ENCODE measurements around the gene CR1L.

DNA sequence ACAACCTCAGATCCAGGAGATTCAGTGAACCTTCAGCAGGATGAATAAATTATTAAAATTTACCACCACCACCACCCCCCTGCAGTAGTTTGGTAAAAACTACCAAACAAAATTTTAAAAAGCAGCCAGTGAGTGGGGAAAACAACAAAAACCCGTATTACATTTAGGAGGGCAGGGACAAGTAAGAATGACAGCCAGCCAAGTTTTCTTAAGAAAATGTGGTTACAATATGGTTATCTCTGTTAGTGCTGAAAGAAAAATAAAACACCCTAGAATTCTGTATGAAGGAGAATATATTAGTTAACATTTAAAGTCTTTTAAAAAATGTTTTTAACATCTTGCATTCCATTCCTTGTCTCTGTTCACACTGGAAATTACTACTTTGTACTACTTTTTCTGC lies 121.6 kb downstream of the CR1L start:
- TF ChIP-seq, protein P1, sequence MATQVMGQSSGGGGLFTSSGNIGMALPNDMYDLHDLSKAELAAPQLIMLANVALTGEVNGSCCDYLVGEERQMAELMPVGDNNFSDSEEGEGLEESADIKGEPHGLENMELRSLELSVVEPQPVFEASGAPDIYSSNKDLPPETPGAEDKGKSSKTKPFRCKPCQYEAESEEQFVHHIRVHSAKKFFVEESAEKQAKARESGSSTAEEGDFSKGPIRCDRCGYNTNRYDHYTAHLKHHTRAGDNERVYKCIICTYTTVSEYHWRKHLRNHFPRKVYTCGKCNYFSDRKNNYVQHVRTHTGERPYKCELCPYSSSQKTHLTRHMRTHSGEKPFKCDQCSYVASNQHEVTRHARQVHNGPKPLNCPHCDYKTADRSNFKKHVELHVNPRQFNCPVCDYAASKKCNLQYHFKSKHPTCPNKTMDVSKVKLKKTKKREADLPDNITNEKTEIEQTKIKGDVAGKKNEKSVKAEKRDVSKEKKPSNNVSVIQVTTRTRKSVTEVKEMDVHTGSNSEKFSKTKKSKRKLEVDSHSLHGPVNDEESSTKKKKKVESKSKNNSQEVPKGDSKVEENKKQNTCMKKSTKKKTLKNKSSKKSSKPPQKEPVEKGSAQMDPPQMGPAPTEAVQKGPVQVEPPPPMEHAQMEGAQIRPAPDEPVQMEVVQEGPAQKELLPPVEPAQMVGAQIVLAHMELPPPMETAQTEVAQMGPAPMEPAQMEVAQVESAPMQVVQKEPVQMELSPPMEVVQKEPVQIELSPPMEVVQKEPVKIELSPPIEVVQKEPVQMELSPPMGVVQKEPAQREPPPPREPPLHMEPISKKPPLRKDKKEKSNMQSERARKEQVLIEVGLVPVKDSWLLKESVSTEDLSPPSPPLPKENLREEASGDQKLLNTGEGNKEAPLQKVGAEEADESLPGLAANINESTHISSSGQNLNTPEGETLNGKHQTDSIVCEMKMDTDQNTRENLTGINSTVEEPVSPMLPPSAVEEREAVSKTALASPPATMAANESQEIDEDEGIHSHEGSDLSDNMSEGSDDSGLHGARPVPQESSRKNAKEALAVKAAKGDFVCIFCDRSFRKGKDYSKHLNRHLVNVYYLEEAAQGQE (IDR thresholded peaks at IDR 0.05; ENCODE audit: unreplicated experiment), result no peak
- TF ChIP-seq, protein P2, sequence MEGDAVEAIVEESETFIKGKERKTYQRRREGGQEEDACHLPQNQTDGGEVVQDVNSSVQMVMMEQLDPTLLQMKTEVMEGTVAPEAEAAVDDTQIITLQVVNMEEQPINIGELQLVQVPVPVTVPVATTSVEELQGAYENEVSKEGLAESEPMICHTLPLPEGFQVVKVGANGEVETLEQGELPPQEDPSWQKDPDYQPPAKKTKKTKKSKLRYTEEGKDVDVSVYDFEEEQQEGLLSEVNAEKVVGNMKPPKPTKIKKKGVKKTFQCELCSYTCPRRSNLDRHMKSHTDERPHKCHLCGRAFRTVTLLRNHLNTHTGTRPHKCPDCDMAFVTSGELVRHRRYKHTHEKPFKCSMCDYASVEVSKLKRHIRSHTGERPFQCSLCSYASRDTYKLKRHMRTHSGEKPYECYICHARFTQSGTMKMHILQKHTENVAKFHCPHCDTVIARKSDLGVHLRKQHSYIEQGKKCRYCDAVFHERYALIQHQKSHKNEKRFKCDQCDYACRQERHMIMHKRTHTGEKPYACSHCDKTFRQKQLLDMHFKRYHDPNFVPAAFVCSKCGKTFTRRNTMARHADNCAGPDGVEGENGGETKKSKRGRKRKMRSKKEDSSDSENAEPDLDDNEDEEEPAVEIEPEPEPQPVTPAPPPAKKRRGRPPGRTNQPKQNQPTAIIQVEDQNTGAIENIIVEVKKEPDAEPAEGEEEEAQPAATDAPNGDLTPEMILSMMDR (conservative IDR thresholded peaks at IDR 0.05; ENCODE audit: low read depth in 2 of 2), result no peak
- TF ChIP-seq EZH2 (IDR thresholded peaks at IDR 0.05; ENCODE audit: low read depth, unreplicated experiment), result no peak
- TF ChIP-seq EZH2phosphoT487 (IDR thresholded peaks at IDR 0.05; ENCODE audit: unreplicated experiment), result no peak
- TF ChIP-seq, protein P3, sequence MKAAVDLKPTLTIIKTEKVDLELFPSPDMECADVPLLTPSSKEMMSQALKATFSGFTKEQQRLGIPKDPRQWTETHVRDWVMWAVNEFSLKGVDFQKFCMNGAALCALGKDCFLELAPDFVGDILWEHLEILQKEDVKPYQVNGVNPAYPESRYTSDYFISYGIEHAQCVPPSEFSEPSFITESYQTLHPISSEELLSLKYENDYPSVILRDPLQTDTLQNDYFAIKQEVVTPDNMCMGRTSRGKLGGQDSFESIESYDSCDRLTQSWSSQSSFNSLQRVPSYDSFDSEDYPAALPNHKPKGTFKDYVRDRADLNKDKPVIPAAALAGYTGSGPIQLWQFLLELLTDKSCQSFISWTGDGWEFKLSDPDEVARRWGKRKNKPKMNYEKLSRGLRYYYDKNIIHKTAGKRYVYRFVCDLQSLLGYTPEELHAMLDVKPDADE (IDR thresholded peaks at IDR 0.05), result no peak
- no peak for TF ChIP-seq JUNB (IDR thresholded peaks at IDR 0.05; ENCODE audit: unreplicated experiment)
- no peak for TF ChIP-seq POLR2AphosphoS5 (IDR thresholded peaks at IDR 0.05; ENCODE audit: low read depth)
- TF ChIP-seq ZNF331 (CRISPR knock-in tag; IDR thresholded peaks at IDR 0.05; ENCODE audit: low read depth), result no peak
- no peak for TF ChIP-seq NANOG (IDR thresholded peaks at IDR 0.05; ENCODE audit: borderline replicate concordance)
- TF ChIP-seq CREB1 (CRISPR knock-in tag; IDR thresholded peaks at IDR 0.05; ENCODE audit: low read depth), result no peak
- TF ChIP-seq ZNF114 (CRISPR knock-in tag; IDR thresholded peaks at IDR 0.05), result no peak
- TF ChIP-seq, protein P4, sequence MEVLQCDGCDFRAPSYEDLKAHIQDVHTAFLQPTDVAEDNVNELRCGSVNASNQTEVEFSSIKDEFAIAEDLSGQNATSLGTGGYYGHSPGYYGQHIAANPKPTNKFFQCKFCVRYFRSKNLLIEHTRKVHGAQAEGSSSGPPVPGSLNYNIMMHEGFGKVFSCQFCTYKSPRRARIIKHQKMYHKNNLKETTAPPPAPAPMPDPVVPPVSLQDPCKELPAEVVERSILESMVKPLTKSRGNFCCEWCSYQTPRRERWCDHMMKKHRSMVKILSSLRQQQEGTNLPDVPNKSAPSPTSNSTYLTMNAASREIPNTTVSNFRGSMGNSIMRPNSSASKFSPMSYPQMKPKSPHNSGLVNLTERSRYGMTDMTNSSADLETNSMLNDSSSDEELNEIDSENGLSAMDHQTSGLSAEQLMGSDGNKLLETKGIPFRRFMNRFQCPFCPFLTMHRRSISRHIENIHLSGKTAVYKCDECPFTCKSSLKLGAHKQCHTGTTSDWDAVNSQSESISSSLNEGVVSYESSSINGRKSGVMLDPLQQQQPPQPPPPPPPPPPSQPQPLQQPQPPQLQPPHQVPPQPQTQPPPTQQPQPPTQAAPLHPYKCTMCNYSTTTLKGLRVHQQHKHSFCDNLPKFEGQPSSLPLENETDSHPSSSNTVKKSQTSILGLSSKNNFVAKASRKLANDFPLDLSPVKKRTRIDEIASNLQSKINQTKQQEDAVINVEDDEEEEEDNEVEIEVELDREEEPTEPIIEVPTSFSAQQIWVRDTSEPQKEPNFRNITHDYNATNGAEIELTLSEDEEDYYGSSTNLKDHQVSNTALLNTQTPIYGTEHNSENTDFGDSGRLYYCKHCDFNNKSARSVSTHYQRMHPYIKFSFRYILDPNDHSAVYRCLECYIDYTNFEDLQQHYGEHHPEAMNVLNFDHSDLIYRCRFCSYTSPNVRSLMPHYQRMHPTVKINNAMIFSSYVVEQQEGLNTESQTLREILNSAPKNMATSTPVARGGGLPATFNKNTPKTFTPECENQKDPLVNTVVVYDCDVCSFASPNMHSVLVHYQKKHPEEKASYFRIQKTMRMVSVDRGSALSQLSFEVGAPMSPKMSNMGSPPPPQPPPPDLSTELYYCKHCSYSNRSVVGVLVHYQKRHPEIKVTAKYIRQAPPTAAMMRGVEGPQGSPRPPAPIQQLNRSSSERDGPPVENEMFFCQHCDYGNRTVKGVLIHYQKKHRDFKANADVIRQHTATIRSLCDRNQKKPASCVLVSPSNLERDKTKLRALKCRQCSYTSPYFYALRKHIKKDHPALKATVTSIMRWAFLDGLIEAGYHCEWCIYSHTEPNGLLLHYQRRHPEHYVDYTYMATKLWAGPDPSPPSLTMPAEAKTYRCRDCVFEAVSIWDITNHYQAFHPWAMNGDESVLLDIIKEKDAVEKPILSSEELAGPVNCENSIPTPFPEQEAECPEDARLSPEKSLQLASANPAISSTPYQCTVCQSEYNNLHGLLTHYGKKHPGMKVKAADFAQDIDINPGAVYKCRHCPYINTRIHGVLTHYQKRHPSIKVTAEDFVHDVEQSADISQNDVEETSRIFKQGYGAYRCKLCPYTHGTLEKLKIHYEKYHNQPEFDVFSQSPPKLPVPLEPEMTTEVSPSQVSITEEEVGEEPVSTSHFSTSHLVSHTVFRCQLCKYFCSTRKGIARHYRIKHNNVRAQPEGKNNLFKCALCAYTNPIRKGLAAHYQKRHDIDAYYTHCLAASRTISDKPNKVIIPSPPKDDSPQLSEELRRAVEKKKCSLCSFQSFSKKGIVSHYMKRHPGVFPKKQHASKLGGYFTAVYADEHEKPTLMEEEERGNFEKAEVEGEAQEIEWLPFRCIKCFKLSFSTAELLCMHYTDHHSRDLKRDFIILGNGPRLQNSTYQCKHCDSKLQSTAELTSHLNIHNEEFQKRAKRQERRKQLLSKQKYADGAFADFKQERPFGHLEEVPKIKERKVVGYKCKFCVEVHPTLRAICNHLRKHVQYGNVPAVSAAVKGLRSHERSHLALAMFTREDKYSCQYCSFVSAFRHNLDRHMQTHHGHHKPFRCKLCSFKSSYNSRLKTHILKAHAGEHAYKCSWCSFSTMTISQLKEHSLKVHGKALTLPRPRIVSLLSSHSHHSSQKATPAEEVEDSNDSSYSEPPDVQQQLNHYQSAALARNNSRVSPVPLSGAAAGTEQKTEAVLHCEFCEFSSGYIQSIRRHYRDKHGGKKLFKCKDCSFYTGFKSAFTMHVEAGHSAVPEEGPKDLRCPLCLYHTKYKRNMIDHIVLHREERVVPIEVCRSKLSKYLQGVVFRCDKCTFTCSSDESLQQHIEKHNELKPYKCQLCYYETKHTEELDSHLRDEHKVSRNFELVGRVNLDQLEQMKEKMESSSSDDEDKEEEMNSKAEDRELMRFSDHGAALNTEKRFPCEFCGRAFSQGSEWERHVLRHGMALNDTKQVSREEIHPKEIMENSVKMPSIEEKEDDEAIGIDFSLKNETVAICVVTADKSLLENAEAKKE (CRISPR knock-in tag; IDR thresholded peaks at IDR 0.05), result no peak
